HepG2 (cell line): ENCODE data around the gene ANKRD10. TPM values are rescaled to one million over a fixed set of nuclear protein-coding genes. Genes with fewer than 3 reads are reported as not detected.

Experiments
- CREB3 ChIP-seq: sonication (generic); formaldehyde crosslinking; IDR thresholded peaks from 2 replicates; pipeline ENCODE4 v1.5.0; 2020; ENCODE audit warnings: missing genetic modification reagents
- CREBL2 ChIP-seq: sonication (generic); formaldehyde crosslinking; IDR thresholded peaks from 2 replicates; pipeline ENCODE4 v1.8.1; 2023; ENCODE audit warnings: missing genetic modification reagents, mild to moderate bottlenecking, borderline replicate concordance
- E2F5 ChIP-seq: sonication (generic); formaldehyde crosslinking; conservative IDR thresholded peaks from 2 replicates; pipeline ENCODE4 v1.4.0; 2020; ENCODE audit warnings: missing genetic modification reagents
- FOXO1 ChIP-seq: sonication (generic); formaldehyde crosslinking; IDR thresholded peaks from 2 replicates; pipeline ENCODE4 v1.4.0; 2020; ENCODE audit warnings: missing genetic modification reagents
- HMGXB4 ChIP-seq, 2 experiments: sonication (generic) in 1 of 2; formaldehyde crosslinking in 1 of 2; IDR thresholded peaks; 2 replicates each; pipeline versions ENCODE4 v1.4.0 to v1.6.1; 2018 to 2020; ENCODE audit warnings: missing genetic modification reagents in 2 of 2, borderline replicate concordance in 1 of 2, low read depth in 1 of 2, mild to moderate bottlenecking in 1 of 2, missing biosample characterization in 1 of 2
- HNF4A ChIP-seq: sonication (generic); formaldehyde crosslinking; IDR thresholded peaks from 2 replicates; pipeline ENCODE4 v1.4.0; 2020; ENCODE audit warnings: missing genetic modification reagents
- HNF4G ChIP-seq, 2 experiments: sonication (generic) in 1 of 2; formaldehyde crosslinking in 1 of 2; IDR thresholded peaks; 2 replicates each; pipeline versions ENCODE4 v1.4.0 to v1.6.1; 2011 to 2020; ENCODE audit warnings: borderline replicate concordance in 2 of 2, low read depth in 2 of 2, mild to moderate bottlenecking in 2 of 2, low read length in 1 of 2, missing genetic modification reagents in 1 of 2, moderate library complexity in 1 of 2
- HNRNPUL1 ChIP-seq: fragments of 200-400 bp; formaldehyde crosslinking; IDR thresholded peaks from 2 replicates; pipeline ENCODE4 v1.6.1; 2017; ENCODE audit warnings: low read depth, mild to moderate bottlenecking, low read length, moderate library complexity
- MBD4 ChIP-seq: IDR thresholded peaks from 2 replicates; pipeline ENCODE4 v1.6.1; 2012; ENCODE audit warnings: low read length, inconsistent platforms, borderline replicate concordance
- MEIS1 ChIP-seq: sonication (generic); formaldehyde crosslinking; IDR thresholded peaks from 2 replicates; pipeline ENCODE4 v1.9.0; 2021; ENCODE audit warnings: mild to moderate bottlenecking, missing genetic modification reagents, moderate library complexity, borderline replicate concordance
- NAIF1 ChIP-seq: sonication (generic); formaldehyde crosslinking; IDR thresholded peaks from 2 replicates; pipeline ENCODE4 v1.5.0; 2020; ENCODE audit warnings: mild to moderate bottlenecking, missing genetic modification reagents, borderline replicate concordance
- NFE2L1 ChIP-seq: sonication (generic); formaldehyde crosslinking; IDR thresholded peaks from 2 replicates; pipeline ENCODE4 v1.4.0; 2020; ENCODE audit warnings: missing genetic modification reagents, mild to moderate bottlenecking, borderline replicate concordance
- RCOR2 ChIP-seq: IDR thresholded peaks from 2 replicates; pipeline ENCODE4 v1.6.1; 2016; ENCODE audit warnings: missing biosample characterization, missing genetic modification reagents
- SMYD3 ChIP-seq: sonication (generic); formaldehyde crosslinking; IDR thresholded peaks from 2 replicates; pipeline ENCODE4 v1.8.1; 2023; ENCODE audit warnings: mild to moderate bottlenecking, missing genetic modification reagents
- SNRNP70 ChIP-seq: fragments of 200-400 bp; formaldehyde crosslinking; IDR thresholded peaks from 2 replicates; pipeline ENCODE4 v1.6.1; 2017; ENCODE audit warnings: mild to moderate bottlenecking, low read depth, low read length, moderate library complexity
- YEATS2 ChIP-seq: sonication (generic); formaldehyde crosslinking; IDR thresholded peaks from 2 replicates; pipeline ENCODE4 v1.4.0; 2020; ENCODE audit warnings: missing genetic modification reagents, borderline replicate concordance
- ZBTB7A ChIP-seq: sonication (generic); formaldehyde crosslinking; IDR thresholded peaks from 2 replicates; pipeline ENCODE4 v1.8.0; 2022; ENCODE audit warnings: mild to moderate bottlenecking, missing genetic modification reagents
- ZNF281 ChIP-seq: sonication (generic); formaldehyde crosslinking; IDR thresholded peaks from 2 replicates; pipeline ENCODE4 v1.4.0; 2020; ENCODE audit warnings: missing genetic modification reagents, borderline replicate concordance
- ZNF296 ChIP-seq: sonication (generic); formaldehyde crosslinking; conservative IDR thresholded peaks from 2 replicates; pipeline ENCODE4 v1.5.0; 2020; ENCODE audit warnings: mild to moderate bottlenecking, missing genetic modification reagents
- ZNF713 ChIP-seq: sonication (generic); formaldehyde crosslinking; IDR thresholded peaks from 2 replicates; pipeline ENCODE4 v1.4.0; 2020; ENCODE audit warnings: mild to moderate bottlenecking, missing genetic modification reagents
- ZNF883 ChIP-seq: sonication (generic); formaldehyde crosslinking; IDR thresholded peaks from 2 replicates; pipeline ENCODE4 v1.5.1; 2020; ENCODE audit warnings: mild to moderate bottlenecking, missing genetic modification reagents; ENCODE audit errors: not compliant biosample characterization
- ZSCAN29 ChIP-seq: sonication (generic); formaldehyde crosslinking; conservative IDR thresholded peaks from 2 replicates; pipeline ENCODE4 v1.4.0; 2020; ENCODE audit warnings: mild to moderate bottlenecking, missing genetic modification reagents
- polyA plus RNA-seq, 8 experiments: library from polyadenylated mRNA; depleted of rRNA in 3 of 8; stranded (reverse) in 7 of 8; unstranded in 1 of 8; fragments of >200 nt; fragmentation: Illumina TruSeq in 4 of 8; extraction: Trizol in 4 of 8; gene quantifications; 2 replicates each; pipeline versions ENCODE4 v1.2.1 to v1.2.3, GENCODE V29; 2011 to 2016; ENCODE audit warnings: low read depth in 4 of 8, missing spikeins in 1 of 8, mixed read lengths in 1 of 8; ENCODE audit not compliant: insufficient read depth in 1 of 8
- total RNA-seq, 5 experiments: library from RNA; depleted of rRNA; stranded (reverse); fragments of >200 nt; fragmentation: Illumina TruSeq; extraction: Trizol; gene quantifications; 2 replicates each; pipeline ENCODE4 v1.2.3, GENCODE V29; 2016; ENCODE audit warnings: low read depth in 1 of 5

ANKRD10 gene
- total and polyA plus RNA-seq, 2 of the 13 experiments (the other 11 are each of a cell fraction or from before 2014, with no cell fraction given), result 108 to 115 TPM

- TF ChIP-seq ZNF281 (CRISPR knock-in tag), result no peak
- no peak; the same call in 1 of the 2 replicates for TF ChIP-seq ZBTB7A (CRISPR knock-in tag)
- TF ChIP-seq E2F5 (CRISPR knock-in tag), result no peak
- no peak for TF ChIP-seq HNRNPUL1
- no peak; the same call in 1 of the 2 replicates for TF ChIP-seq FOXO1
- no peak for TF ChIP-seq MEIS1
- no peak for TF ChIP-seq RCOR2 (CRISPR knock-in tag)
- TF ChIP-seq HMGXB4 (CRISPR knock-in tag; IDR thresholded peaks at IDR 0.05; ENCODE audit: borderline replicate concordance in 1 of 2, low read depth in 1 of 2), result peak in 1 of 2 experiments; percentile 68
- no peak for TF ChIP-seq NAIF1 (CRISPR knock-in tag)
- TF ChIP-seq CREBL2 (CRISPR knock-in tag), result no peak
- TF ChIP-seq ZNF296, result no peak
- TF ChIP-seq MBD4, result no peak
- TF ChIP-seq SNRNP70, result no peak
- 0 out of 2 replicates have a peak, but pooled peaks have one; percentile 3 for TF ChIP-seq HNF4A (CRISPR knock-in tag)
- TF ChIP-seq CREB3, result no peak
- peak; percentile 56 for TF ChIP-seq ZNF883 (CRISPR knock-in tag)
- no peak for TF ChIP-seq ZSCAN29 (CRISPR knock-in tag)
- no peak for TF ChIP-seq YEATS2 (CRISPR knock-in tag)
- no peak for TF ChIP-seq SMYD3 (CRISPR knock-in tag)
- TF ChIP-seq NFE2L1 (CRISPR knock-in tag), result no peak
- no peak for TF ChIP-seq ZNF713 (CRISPR knock-in tag)
- TF ChIP-seq HNF4G (IDR thresholded peaks at IDR 0.05; ENCODE audit: borderline replicate concordance, low read depth, low read length), result no peak
- no peak for TF ChIP-seq HNF4G (CRISPR knock-in tag; IDR thresholded peaks at IDR 0.05; ENCODE audit: borderline replicate concordance, low read depth)
These were observed at the start of gene ANKRD10 (continued) for GRCh38 chr13:110915057-110915873.
